Stimulated activated CD8-positive, alpha-beta memory T cell treated with anti-CD3 and anti-CD28 coated beads, Interleukin-4, amount 100 ng/mL, for 24 hours (primary cell): ENCODE data around the gene UBR7.

ENCODE experiments used
- DNase-seq: peaks from one replicate; pipeline ENCODE4 v3.0.0-alpha.2; 2020; ENCODE audit warnings: low read depth

Gene UBR7

DNA sequence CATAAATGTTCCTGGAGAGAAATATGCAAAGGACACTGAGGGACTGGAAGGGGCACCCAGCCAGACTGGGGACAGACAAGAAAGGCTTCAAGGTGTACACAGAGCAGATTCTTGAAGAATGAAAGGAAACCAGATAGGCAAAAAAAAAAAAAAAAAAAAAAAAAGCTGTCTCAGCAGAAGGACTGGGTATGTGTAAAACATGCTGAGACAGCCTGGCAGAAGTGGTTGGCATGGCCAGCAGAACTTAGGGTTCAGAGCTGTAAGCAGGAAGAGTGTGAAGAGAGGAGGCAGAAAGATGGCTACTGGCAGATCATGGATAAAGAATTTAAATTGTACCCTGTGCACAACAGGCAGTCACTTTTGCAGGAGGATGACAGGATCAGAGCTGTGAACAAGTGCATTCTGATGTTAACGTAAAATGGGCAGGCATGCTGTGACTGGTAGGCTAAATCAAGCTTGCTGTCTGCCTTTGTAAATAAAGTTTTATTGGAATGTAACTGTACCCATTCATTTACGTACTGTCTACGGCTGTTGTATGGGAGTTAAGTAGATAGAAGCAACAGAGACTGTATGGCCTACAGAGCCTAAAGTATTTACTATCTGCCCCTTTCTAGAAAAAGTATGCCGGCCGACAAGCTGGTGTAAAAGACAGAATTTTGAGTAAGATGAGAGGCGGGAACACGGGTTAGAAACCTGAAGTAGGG, 42.2 kb downstream of the UBR7 start:
- no peak for DNase-seq

DNA sequence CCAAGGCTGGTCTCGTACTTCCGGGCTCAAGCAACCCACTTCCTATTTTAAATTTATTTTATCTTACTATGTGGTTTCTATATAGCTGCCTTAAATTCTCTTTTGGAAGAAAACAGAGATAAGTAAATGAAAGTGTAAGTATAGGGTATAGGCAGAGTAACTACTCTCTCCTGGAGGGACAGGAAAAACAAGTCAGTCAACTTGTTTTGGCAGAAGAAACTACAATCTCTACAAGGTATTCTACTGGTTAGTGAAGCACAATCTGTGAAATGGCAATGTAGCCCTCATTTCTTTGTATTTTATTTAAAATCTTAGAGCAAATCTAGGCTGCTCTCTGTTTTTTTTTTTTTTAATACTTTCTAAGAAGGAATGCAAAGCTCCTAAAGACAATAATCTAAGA, 55.4 kb downstream of the UBR7 start:
- DNase-seq = no peak

- no peak for DNase-seq
These were observed 56.4 kb downstream of the UBR7 start for GRCh38 chr14:93263416-93263815.

GRCh38 chr14:93266127-93266526, 59.1 kb downstream of the UBR7 start:
- DNase-seq = no peak

DNA sequence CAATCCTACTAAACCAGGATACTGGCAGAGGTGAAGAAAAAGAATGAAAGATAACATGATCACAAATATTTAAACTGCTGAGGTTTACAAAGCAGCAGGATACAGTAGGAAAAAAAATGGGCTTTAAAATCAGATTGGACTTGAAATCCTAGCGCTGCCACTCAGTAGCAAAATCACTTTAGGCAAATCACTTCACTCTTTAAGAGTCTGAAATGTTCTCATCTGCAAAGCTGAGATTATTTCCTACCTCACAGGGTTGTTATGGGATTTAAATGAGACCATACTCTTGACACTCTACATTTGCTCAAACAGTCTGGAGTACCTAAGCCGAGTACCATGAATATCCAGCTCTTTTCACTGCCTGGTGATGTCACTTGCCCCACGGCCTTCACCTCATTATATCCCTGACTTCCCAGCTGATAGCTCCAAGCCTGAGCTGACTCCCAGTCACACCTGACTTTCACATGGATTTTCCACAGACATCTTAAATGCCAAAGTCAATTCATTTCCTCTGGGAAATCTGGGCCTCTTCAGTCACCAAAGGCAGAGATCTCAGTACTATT, 60.2 kb downstream of the UBR7 start:
- no peak for DNase-seq

DNA sequence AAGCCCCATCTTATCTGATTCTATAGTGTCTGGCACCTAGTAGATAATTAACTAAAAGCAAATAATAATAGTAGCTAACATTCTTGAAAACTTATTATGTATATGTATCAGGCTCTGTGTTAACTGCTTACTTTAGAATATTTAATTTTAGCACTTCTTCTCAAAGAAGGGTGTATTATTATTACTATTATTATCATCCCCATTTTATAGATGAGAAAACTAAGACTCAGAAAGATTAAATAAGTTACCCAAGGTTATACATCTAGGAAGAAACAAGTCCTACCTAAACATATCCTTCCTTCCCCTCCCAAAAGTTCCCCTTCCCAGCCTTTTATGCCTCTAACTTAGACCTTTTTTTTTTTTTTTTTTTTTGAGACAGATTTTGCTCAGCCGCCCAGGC, 61.4 kb downstream of the UBR7 start:
- no peak for DNase-seq

DNA sequence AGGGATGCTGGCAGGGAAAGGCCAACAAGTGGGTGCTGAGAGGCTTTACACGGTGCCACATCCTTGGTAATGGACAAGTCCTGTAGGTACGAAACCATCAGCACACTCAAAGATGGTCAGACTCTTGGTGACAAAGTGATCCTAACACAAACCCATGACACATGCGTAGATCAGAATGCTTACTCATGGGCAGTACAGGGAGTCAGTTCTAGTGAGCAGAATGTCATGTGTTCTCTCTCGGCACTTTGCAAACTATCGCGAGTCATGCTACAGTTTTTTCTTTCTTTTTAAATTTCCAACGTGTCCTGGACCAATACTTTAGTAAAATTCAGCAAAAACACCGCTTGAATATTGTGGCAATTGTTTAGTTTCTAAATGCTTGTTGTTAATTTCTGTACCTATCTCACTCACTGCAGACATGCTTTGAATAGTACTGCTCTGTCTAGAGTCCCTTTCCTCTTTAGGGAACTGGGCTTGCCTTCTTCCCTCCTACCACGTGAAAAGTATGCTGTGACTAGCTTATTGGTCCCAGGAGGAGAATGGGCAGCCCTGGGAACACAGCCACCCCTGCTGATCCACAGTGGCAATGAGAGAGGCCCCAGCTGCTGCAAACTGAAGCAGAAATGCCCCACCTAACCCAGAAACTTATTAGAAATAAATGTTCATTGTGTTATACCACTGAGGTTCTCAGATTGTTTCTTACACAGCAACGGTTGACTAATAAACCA, 62.4 kb downstream of the UBR7 start:
- no peak for DNase-seq

- no peak for DNase-seq
These were observed 64.1 kb downstream of the UBR7 start for GRCh38 chr14:93271111-93271510.

GRCh38 chr14:93274055-93274806, 67.2 kb downstream of the UBR7 start:
- DNase-seq = no peak

DNA sequence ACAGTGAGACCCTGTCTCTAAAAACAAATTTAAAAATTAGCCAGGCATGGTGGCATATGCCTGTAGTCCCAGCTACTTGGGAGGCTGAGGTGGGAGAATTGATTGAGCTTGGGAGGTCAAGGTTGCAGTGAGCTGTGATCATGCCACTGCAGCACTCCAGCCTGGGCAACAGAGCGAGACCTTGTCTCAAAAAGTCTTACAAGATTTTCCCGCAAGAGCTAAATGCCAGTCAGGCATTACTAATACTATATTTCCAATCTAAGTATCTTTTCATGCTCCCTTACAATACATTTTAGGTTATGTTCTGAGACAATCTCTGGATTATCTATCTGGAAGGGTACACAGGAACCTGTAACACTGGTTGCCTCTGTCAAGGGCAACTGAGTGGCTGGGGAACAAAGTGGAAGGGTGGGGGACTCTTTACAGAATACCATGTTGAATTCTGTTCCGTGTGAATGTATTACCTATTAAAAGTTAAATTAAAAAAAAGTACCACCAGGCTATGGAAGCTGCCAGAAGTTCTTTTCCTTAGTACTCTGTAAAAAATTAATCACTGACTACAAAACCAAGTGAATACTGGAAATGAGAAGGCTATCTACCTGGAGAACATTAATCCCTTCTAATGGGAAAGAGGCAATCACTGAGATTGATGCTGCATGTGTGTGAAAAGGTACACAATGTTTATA, 69.1 kb downstream of the UBR7 start:
- DNase-seq = no peak
